ENCODE measurements around the gene CACNA1F. TPM values are rescaled to one million over a fixed set of nuclear protein-coding genes. Genes with fewer than 3 reads are reported as not detected.

Gene CACNA1F
- total and polyA plus RNA-seq, 2 experiments from 2014 or later: not detected

- Histone ChIP-seq H3K9ac (no peak overlapping the region), H3F3A (ENCODE audit: insufficient read depth) (no peaks in the 10 kb centered on the region), H3K9me2 (ENCODE audit: insufficient read depth) (no peaks in the 10 kb centered on the region), H3K4me2 (ENCODE audit: unreplicated experiment) (no peak overlapping the region), H3K4me1 (ENCODE audit: insufficient read depth) (no peaks in the 10 kb centered on the region), H3K9me3 (ENCODE audit: low read depth) (no peaks in the 10 kb centered on the region), H3K27ac (no peak overlapping the region), H4K20me1 (ENCODE audit: insufficient read depth) (no peaks in the 10 kb centered on the region), H3K36me3 (ENCODE audit: low read depth) (no peaks in the 10 kb centered on the region; the same call in 1 of the 2 replicates), H3K4me3 (no peak overlapping the region), H2AFZ (no peak overlapping the region; the same call in 1 of the 2 replicates), H3K79me2 (ENCODE audit: insufficient read depth) (peaks cover 11% of the 10 kb centered on the region; the same call in 1 of the 2 replicates), H3K27me3 (replicated peaks; ENCODE audit: insufficient read depth) (no peaks in the 10 kb centered on the region)
- 32 to 43% methylated on average over 6 to 15 of the region's 15 CpGs for WGBS, 2 experiments (ENCODE audit: low coverage in 1 of 2, low lambda C conversion rate in 2 of 2, missing lambda C conversion rate in 2 of 2)
- no peak for DNase-seq
- TF ChIP-seq EZH2phosphoT487 (IDR thresholded peaks at IDR 0.05; ENCODE audit: insufficient read depth, low read depth): no peak
- TF ChIP-seq EZH2 (IDR thresholded peaks at IDR 0.05; ENCODE audit: insufficient read depth, poor library complexity, severe bottlenecking): no peak
- in situ Hi-C loops (cut with MboI): no loop called here
These were observed 46.1 kb downstream of the CACNA1F start for GRCh38 chrX:49187028-49187394.

GRCh38 chrX:49186125-49187027, 46.8 kb downstream of the CACNA1F start, which contains the start of gene PRICKLE3:
Gene PRICKLE3, minus strand, starts transcription at chrX:49186373. Its CDS starts 76 bp downstream, at chrX:49186297.
- H4K20me1 ChIP-seq (ENCODE audit: insufficient read depth): no peaks in the 10 kb centered on the region
- H3K27me3 ChIP-seq (replicated peaks; ENCODE audit: insufficient read depth): no peaks in the 10 kb centered on the region
- H3K4me1 ChIP-seq (ENCODE audit: insufficient read depth): no peaks in the 10 kb centered on the region
- no peaks in the 10 kb centered on the region for H3K9me2 ChIP-seq (ENCODE audit: insufficient read depth)
- peak within 1 kb of the TSS; percentile 78 for H2AFZ ChIP-seq
- 0 to 13% methylated on average over 22 to 32 of the region's 62 CpGs for WGBS, 2 experiments (ENCODE audit: low coverage in 1 of 2, low lambda C conversion rate in 2 of 2, missing lambda C conversion rate in 2 of 2)
- H3F3A ChIP-seq (ENCODE audit: insufficient read depth): no peaks in the 10 kb centered on the region
- peak within 1 kb of the TSS; percentile 81 for H3K9ac ChIP-seq
- H3K4me3 ChIP-seq: peak within 1 kb of the TSS; percentile 80
- in situ Hi-C loops (cut with MboI): no loop called here
- no peaks in the 10 kb centered on the region for H3K9me3 ChIP-seq (ENCODE audit: low read depth)
- H3K27ac ChIP-seq: peak within 1 kb of the TSS; percentile 59
- H3K36me3 ChIP-seq (ENCODE audit: low read depth): no peaks in the 10 kb centered on the region; the same call in 1 of the 2 replicates
- TF ChIP-seq EZH2 (IDR thresholded peaks at IDR 0.05; ENCODE audit: insufficient read depth, poor library complexity, severe bottlenecking): no peak
- TF ChIP-seq EZH2phosphoT487 (IDR thresholded peaks at IDR 0.05; ENCODE audit: insufficient read depth, low read depth): no peak
- H3K4me2 ChIP-seq (ENCODE audit: unreplicated experiment): peak within 1 kb of the TSS; percentile 68
- peak; percentile 77 for DNase-seq
- peaks cover 11% of the 10 kb centered on the region; the same call in 1 of the 2 replicates for H3K79me2 ChIP-seq (ENCODE audit: insufficient read depth)

GRCh38 chrX:49184294-49185281, 48.6 kb downstream of the CACNA1F start:
- H3K4me2 ChIP-seq (ENCODE audit: unreplicated experiment): peak overlapping the region; percentile 68
- TF ChIP-seq EZH2phosphoT487 (IDR thresholded peaks at IDR 0.05; ENCODE audit: insufficient read depth, low read depth) (no peak), EZH2 (IDR thresholded peaks at IDR 0.05; ENCODE audit: insufficient read depth, poor library complexity, severe bottlenecking) (no peak)
- DNase-seq: peak; percentile 92

More at GRCh38 chrX:49184294-49185281, 48.6 kb downstream of the CACNA1F start:
- Histone ChIP-seq H3K4me3 (peak overlapping the region; percentile 80), H3F3A (ENCODE audit: insufficient read depth) (no peaks in the 10 kb centered on the region), H3K27ac (no peak overlapping the region), H2AFZ (peak overlapping the region; percentile 45; the same call in 1 of the 2 replicates), H3K27me3 (replicated peaks; ENCODE audit: insufficient read depth) (no peaks in the 10 kb centered on the region), H3K36me3 (ENCODE audit: low read depth) (no peaks in the 10 kb centered on the region; the same call in 1 of the 2 replicates), H3K4me1 (ENCODE audit: insufficient read depth) (no peaks in the 10 kb centered on the region), H4K20me1 (ENCODE audit: insufficient read depth) (no peaks in the 10 kb centered on the region), H3K79me2 (ENCODE audit: insufficient read depth) (peaks cover 11% of the 10 kb centered on the region; the same call in 1 of the 2 replicates), H3K9me2 (ENCODE audit: insufficient read depth) (no peaks in the 10 kb centered on the region), H3K9me3 (ENCODE audit: low read depth) (no peaks in the 10 kb centered on the region), H3K9ac (peak overlapping the region; percentile 81)
- in situ Hi-C loops (cut with MboI): no loop called here
- 1 to 5% methylated on average over 17 to 20 of the region's 46 CpGs for WGBS, 2 experiments (ENCODE audit: low coverage in 1 of 2, low lambda C conversion rate in 2 of 2, missing lambda C conversion rate in 2 of 2)

Measured in GM23248 (cell line).